GM18951 (cell line): ENCODE measurements around the gene PBX1.

Source experiments
- POLR2A ChIP-seq: IDR thresholded peaks from 4 replicates; pipeline ENCODE4 v1.6.1; 2011; ENCODE audit warnings: mild to moderate bottlenecking; ENCODE audit not compliant: insufficient read length, insufficient read depth; ENCODE audit errors: extremely low read depth
- in situ Hi-C: fragments of 300-500 bp; cut with MboI; formaldehyde crosslinking; loops from one replicate; pipeline ENCODE4 v1.12.0; 2022; ENCODE audit warnings: low sequenced_read_pairs, mixed read lengths, inconsistent platforms; ENCODE audit not compliant: unreplicated experiment

Gene PBX1

DNA sequence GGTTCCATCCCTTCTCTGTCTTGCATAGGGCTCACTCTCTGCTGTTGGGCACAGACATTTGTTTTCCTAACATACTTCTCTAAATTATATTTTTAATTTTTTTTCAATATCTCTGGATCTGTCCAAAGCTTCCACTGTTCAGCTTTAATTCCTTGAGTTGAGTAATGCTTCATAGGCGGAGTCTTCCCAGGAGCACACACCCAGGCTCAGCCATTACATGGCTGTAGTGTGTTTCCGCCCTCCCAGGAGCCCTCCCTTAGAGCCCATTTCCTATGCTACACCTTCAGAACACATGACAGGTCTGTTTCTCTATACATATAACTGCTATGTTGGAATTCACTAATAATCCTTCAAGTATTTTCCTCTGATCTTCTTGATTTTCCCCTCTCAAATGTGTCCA is 297.4 kb downstream of the PBX1 start:
- in situ Hi-C loops = no loop called here
- TF ChIP-seq POLR2A = no peak

GRCh38 chr1:164857439-164857838 is 298.5 kb downstream of the PBX1 start:
- TF ChIP-seq POLR2A = no peak
- in situ Hi-C loops = no loop called here

DNA sequence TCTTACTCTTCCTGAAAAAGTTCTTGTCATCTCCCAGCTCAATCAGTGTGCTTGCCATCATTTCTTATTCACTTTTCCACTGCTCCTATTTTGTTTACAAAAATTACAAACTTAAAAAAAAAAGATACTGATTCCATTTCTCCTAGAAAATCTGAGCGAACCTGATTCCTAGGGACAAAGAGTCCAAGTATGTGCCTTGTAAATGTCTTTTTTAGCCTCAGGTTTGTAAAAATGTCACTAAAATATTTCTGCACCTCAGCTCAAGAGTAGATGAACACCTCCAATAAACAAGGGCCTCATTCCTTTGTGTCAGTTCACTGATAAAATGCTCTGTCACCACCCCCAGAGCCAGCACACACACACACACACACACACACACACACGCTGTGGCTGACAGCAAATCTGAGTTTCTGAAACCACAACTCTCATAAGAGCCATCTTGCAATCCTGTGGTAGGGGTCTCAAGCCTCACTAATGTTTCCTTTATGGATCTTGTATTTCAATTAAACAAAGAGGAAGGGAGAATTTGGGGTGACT is 299.2 kb downstream of the PBX1 start:
- no peak for TF ChIP-seq POLR2A
- in situ Hi-C loops = no loop called here

- TF ChIP-seq POLR2A = no peak
- in situ Hi-C loops = no loop called here
Observed at GRCh38 chr1:164861632-164862031, 302.6 kb downstream of the PBX1 start.

GRCh38 chr1:164863056-164863455 is 304.1 kb downstream of the PBX1 start:
- in situ Hi-C loops = no loop called here
- TF ChIP-seq POLR2A = no peak

GRCh38 chr1:164864161-164864560 is 305.2 kb downstream of the PBX1 start:
- no peak for TF ChIP-seq POLR2A
- in situ Hi-C loops = no loop called here

DNA sequence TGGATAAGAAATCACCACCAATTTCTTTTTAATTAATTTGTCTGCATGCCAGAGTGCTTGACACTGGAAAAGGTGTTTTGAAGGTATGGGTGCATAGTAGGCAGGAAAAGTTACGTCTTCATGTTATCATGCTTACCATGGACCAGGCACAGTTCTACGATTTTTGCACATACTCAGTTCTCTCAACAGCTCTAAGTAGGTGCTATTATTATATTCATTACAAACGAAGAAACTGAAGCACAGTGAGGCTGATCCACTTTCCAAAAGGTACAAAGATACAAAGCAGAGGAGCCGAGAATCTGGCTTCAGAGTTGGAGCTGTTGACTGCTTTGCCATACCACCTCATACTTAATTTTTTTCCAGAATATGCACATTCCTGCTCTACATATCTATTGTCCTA is 306.4 kb downstream of the PBX1 start:
- no peak for TF ChIP-seq POLR2A
- in situ Hi-C loops = no loop called here

GRCh38 chr1:164867590-164867989 is 308.6 kb downstream of the PBX1 start:
- in situ Hi-C loops = no loop called here

GRCh38 chr1:164868990-164869389 is 310.0 kb downstream of the PBX1 start:
- in situ Hi-C loops = no loop called here
- TF ChIP-seq POLR2A = no peak

More at GRCh38 chr1:164867590-164867989, 308.6 kb downstream of the PBX1 start:
- no peak for TF ChIP-seq POLR2A

GRCh38 chr1:164875518-164875917 is 316.5 kb downstream of the PBX1 start:
- in situ Hi-C loops = no loop called here
- no peak for TF ChIP-seq POLR2A

DNA sequence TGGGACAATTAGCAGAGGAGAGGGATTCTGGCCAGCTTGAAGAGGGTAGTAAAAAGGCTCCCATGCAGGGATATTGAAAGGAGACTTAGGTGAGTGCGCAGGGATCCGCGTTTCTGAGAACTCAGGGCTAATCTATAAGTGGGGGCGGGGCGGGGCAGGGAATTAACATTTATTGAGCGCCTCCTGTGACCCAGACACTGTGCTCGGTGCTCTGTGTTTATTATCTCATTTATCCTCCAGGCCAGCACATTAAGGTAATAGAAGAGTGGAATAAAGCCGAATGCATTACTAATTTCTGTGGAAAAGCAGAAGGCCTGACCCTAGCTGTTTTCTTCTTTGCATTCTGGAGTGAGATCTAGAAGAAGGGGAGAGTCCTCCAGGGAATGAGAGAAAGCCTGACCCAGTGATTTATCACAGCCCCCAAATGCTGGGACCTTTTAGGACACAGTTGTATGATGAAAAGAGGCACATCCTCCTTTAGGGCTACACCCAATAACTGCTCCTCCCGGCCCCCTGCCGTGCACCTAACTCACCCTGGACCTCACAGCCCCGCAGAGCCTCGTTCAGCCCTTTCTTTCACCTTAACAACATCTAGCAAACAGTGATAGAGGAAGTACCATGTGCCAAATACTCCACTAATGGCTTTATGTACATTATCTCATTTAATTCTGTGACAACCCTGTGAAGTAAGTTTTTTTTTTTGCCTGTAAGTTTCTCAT is 317.6 kb downstream of the PBX1 start:
- in situ Hi-C loops = no loop called here
- no peak for TF ChIP-seq POLR2A

DNA sequence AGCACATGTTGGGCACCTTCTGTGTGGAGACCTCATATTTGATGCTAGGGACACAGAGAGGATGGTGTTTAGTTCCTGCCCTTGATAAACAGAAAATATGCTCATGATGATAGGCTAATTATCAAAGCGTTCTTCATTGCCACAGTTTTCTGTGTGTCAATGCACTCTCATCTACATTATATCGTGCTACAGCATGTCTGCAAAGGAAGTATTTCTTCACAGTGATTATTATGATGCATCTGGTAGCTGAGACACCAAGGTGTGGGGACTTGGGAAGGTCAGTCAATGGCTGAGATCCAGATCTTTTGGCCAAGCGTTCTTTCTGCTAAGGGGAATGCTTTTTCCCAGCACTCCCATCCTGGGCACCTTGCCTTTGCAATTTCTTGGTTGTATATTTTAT is 321.2 kb downstream of the PBX1 start:
- TF ChIP-seq POLR2A = no peak
- in situ Hi-C loops = no loop called here

DNA sequence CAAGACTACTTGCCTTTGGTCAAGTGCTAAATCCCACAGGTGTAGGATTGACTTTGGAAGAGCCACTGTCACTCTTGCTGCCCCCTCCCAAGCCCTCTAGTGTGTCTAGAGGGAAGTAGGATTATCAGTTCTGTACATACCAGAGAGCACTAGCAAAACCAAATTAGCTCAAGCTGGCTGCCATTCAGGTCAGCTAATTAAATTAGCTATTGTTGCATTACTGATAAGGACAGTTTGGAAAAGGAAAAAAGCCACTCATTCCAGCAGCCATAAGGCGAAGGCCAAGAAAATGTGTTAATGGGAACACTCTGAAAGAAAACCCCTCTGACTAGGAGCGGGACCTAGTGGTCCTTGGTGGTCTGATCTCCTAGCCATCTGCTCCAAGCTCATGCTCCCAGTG is 321.7 kb downstream of the PBX1 start:
- TF ChIP-seq POLR2A = no peak
- in situ Hi-C loops = no loop called here

GRCh38 chr1:164885311-164885710 is 326.3 kb downstream of the PBX1 start:
- no peak for TF ChIP-seq POLR2A
- in situ Hi-C loops = no loop called here

- in situ Hi-C loops = no loop called here
Observed at GRCh38 chr1:164886101-164886500, 327.1 kb downstream of the PBX1 start.

GRCh38 chr1:164891615-164892014 is 332.6 kb downstream of the PBX1 start:
- in situ Hi-C loops = no loop called here
- no peak for TF ChIP-seq POLR2A

More at GRCh38 chr1:164886101-164886500, 327.1 kb downstream of the PBX1 start:
- no peak for TF ChIP-seq POLR2A
